Hippocampal formation (tissue), 2 donors: ENCODE data around the gene MYO18A.
"Not testable (repeated sequence)": the region's sequence is repeated elsewhere in the genome, so short reads cannot be mapped to it uniquely, and the experiment has no call there.

Experiments
- DNase-seq, 2 donors: peaks; one replicate each; lab custom pipeline; 2025; lab: John Stamatoyannopoulos, UW

Gene MYO18A, protein sequence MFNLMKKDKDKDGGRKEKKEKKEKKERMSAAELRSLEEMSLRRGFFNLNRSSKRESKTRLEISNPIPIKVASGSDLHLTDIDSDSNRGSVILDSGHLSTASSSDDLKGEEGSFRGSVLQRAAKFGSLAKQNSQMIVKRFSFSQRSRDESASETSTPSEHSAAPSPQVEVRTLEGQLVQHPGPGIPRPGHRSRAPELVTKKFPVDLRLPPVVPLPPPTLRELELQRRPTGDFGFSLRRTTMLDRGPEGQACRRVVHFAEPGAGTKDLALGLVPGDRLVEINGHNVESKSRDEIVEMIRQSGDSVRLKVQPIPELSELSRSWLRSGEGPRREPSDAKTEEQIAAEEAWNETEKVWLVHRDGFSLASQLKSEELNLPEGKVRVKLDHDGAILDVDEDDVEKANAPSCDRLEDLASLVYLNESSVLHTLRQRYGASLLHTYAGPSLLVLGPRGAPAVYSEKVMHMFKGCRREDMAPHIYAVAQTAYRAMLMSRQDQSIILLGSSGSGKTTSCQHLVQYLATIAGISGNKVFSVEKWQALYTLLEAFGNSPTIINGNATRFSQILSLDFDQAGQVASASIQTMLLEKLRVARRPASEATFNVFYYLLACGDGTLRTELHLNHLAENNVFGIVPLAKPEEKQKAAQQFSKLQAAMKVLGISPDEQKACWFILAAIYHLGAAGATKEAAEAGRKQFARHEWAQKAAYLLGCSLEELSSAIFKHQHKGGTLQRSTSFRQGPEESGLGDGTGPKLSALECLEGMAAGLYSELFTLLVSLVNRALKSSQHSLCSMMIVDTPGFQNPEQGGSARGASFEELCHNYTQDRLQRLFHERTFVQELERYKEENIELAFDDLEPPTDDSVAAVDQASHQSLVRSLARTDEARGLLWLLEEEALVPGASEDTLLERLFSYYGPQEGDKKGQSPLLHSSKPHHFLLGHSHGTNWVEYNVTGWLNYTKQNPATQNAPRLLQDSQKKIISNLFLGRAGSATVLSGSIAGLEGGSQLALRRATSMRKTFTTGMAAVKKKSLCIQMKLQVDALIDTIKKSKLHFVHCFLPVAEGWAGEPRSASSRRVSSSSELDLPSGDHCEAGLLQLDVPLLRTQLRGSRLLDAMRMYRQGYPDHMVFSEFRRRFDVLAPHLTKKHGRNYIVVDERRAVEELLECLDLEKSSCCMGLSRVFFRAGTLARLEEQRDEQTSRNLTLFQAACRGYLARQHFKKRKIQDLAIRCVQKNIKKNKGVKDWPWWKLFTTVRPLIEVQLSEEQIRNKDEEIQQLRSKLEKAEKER (N-terminal part only)

DNA sequence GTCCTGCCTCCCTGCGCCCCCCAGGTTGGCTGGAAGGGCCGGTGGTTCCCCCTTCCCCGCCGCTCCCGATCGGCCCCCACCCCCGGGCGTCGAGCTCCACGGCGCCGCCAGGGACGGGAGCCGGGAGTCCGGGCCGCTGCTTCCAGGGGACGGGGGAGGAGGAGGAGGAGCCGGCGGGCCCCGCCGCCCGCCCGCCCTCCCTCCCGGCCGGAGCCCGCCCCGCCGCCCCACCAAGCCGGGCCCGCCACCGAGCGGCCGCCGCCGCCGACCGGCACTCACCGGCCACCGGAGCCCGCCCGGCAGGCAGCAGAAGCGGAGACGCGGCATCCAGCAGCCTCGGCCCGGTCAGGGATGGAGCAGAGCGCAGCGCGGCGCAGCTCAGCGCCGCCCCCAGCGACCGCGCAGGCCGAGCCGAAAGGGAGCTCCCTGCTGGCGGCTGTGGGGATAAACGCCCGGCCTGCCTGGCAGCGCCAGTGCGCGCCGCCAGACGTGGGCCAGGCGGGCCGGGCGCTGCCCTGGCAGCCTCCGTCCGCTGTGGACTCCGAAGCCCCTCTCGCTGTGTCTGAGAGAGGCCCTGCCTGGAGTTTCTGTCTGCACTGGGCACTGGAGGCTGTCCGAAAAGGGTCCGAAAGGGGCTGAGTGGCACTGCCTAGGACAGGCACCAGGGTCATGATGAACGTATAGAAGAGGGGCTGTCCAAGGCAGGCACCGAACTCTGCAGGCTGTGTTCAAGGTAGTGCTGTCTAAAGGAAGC, at the start of gene MYO18A:
Gene MYO18A (minus strand): TSS at position 365 of the 754 bp plus-strand sequence. CDS start 13,458 bp downstream, outside the sequence.
- DNase-seq: peak; percentile 80 to 81

DNA sequence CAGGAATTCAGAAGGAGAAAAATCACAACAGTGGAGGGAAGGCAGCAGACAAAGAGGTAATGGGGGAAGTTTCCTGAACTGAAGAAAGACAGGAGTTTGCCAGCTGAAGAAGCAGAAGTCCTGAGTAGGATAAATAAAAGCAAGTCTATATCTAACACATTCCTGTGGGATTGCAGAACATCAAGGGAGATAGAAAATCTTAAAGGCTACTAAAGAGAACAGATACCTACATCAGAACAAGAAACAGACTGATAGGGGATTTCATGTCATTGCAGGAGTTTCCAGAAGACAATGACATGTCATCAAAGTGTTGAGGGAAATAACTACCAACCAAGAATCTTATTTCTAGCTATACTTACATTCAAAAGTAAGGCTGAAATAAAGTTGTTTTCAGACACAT, 45.2 kb upstream of the MYO18A start:
- no peak for DNase-seq

DNA sequence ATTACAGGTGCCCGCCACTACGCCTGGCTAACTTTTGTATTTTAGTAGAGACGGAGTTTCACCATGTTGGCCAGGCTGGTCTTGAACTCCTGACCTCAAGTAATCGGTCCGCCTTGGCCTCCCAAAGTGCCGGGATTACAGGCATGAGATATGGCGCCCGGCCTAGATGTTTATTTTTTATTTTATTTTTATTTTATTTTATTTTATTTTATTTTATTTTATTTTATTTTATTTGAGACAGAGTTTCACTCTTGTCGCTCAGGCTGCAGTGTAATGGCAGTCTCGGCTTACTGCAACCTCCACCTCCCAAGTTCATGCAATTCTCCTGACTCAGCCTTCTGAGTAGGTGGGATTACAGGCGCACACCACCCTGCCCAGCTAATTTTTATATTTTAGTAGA, 41.1 kb upstream of the MYO18A start:
- not testable (repeated sequence) for DNase-seq

GRCh38 chr17:29219378-29220047, 39.3 kb upstream of the MYO18A start:
- peak; percentile 80 to 92 for DNase-seq

DNA sequence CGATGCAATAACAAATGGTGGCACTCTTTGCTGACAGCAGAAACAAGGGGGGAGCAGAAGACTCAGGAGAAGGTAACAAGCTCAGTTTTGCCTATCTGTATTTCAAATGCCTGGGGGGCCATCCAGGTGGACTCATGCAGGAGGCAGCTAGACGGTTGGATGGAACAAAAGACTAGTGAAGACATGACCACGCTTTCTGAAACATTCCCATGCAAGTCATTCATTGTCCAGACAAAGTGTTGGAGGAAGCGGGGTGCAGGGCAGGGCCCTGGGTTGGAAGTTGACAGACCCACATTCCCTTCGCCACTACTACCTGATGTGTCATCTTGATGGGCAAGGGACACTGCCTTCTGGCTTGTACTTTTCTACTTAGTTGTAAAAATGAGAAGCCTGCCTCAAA, 36.7 kb upstream of the MYO18A start:
- DNase-seq: no peak

DNA sequence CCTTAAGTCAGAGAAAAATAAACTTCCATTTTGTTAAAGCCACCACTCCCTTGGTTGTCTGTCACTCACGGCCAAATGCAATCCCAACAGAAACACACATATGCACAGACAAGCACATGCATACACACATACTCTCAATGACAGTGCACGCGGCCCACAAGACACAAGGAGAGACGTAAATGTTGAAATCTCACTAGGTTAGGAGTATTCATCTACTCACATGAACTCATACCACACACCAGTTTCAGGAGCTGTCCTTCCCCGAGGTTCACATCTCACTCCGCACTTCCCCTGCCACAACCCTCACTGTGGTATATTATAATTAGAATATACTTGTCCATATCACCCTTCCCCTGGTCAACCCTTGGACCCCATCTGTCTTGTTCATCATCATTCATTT, 36.0 kb upstream of the MYO18A start:
- no peak for DNase-seq

- DNase-seq: no peak
These were observed 35.5 kb upstream of the MYO18A start for GRCh38 chr17:29215717-29216116.

DNA sequence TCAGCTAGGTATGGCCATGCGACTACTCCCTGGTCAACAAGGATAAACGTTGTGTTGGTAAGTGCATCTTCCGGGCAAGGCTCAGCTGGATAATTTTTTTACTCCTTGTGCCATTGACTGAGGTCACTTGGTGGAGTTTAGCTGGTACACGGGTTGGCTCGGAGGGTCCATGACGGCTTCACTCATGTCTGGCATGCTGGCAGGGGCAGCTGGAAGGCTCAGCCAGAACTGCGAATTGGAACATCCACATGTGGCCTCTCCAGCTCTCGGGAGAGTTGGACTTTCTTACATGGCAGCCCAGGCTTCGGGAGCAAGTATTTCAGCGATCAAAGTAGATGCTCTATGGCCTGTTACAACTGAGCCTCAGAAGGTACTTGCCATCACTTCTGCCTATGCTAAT, 35.0 kb upstream of the MYO18A start:
- DNase-seq: no peak

- no peak for DNase-seq
These were observed 34.3 kb upstream of the MYO18A start for GRCh38 chr17:29214215-29215146.

DNA sequence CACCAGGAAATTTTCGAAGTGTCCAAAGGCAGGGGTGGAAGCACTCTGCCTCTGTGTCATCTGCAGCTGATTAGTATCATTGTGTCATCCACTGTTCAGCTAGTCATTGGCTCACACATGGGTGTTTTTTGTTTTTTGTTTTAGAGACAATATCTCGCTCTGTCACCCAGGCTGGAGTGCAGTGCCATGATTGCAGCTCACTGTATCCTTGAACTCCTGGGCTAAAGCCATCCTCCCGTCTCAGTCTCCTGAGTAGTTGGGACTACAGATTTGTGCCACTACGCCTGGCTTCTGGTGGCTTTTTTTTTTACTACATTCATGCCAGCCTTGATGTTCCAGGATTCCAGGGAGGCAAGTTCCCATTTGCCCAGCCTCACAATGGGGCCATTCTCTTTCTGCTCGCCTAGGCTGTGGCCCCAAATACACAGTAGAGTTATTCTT, 32.5 kb upstream of the MYO18A start:
- DNase-seq: peak; percentile 78 to 100

- DNase-seq: no peak
These were observed 32.0 kb upstream of the MYO18A start for GRCh38 chr17:29212094-29212631.

GRCh38 chr17:29210879-29211278, 30.7 kb upstream of the MYO18A start:
- no peak for DNase-seq

DNA sequence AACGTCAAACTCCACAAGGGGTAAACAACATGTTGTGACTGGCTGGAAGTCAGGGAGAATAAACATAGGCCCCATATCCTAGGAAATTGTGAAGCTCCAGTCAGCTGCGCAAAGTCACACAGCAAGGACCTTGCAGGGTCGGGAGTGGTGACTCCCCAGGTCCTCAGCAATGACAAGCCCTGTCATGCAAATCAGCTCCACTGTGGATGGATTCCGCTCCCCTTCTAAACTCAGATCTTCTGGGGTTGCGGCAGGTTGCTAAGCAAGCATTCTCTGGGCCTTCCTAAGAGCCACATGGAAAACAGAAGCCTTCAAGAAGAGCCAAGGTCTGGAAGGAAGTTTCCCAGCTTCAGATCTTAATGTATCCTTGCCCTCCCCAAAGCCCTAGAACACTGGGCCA, 28.9 kb upstream of the MYO18A start:
- no peak for DNase-seq

GRCh38 chr17:29207975-29208374, 27.8 kb upstream of the MYO18A start:
- no peak for DNase-seq

DNA sequence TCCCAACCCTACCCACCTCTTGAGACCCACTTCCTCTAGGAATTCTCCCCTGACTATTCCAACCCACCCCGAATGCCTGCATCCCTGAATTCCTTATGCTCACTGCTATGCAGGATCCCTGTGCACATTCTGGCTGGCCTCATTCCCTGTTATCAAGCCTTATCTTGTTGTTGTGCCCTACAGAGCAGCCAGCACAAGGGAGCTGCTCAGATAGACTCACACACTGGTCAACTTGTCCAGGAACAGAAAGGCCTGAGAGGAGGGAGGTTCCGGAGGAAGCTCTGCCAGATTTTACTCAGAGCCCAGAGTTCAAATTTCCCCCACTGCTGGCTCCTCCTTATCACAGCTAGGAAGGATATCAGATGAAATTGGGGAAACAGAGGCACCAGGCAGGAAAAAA, 24.8 kb upstream of the MYO18A start:
- DNase-seq: no peak

DNA sequence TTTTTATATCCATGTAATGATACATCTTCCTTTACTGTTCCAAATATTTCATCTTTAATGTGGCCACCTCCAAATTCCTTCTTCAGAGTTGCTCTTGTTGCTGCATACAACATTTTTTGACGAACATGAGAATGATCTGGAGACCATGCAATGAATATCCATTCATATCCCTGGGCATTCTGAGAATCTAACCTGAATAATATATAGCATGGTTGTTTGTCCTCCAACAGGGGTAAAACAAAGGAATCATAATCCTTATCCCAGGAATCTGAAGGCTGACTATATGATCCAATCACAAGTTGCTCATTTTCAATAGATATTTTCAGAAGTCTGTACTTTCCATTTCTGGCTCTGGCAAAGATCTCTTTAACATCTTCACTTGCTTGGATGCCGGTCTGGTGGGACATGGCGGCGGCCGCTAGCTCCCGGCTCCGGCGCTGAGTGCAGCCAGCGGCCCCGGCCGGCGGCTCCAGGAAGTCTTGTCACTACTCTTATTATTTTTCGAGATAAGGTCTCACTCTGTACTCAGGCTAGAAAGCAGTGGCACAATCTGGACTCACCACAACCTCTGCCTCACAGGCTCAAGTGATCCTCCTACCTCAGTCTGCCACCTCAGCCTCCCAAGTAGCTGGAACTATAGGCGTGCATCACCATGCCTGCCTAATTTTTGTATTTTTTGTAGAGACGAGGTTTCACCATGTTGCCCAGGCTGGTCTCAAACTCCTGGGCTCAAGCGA, 24.0 kb upstream of the MYO18A start:
- DNase-seq: not testable (repeated sequence)

GRCh38 chr17:29197516-29198272, 17.5 kb upstream of the MYO18A start:
- no peak for DNase-seq
